Ovary (tissue), 9 donors: ENCODE results near the gene SMOC2. TPM values are rescaled to one million over a fixed set of nuclear protein-coding genes. Genes with fewer than 3 reads are reported as not detected.

Source experiments
- DNase-seq, 5 donors: peaks; one replicate each; pipeline ENCODE4 v3.0.0-alpha.2; 2019 to 2020
- H3K27ac ChIP-seq, 2 donors: fragments of 200-600 bp; one replicate each; pipeline versions ENCODE4 v1.5.1 to v1.8.0; 2019 to 2022
- H3K27me3 ChIP-seq: fragments of 200-600 bp; one replicate; pipeline ENCODE4 v1.8.0; 2022
- H3K36me3 ChIP-seq: fragments of 200-600 bp; sonication (generic); one replicate; pipeline ENCODE4 v1.5.1; 2019
- H3K4me1 ChIP-seq: one replicate; pipeline ENCODE4 v1.8.1; 2013; ENCODE audit warnings: mild to moderate bottlenecking, moderate library complexity; ENCODE audit not compliant: insufficient read depth
- H3K4me3 ChIP-seq: fragments of 200-600 bp; sonication (generic); one replicate; pipeline ENCODE4 v1.5.1; 2017
- H3K9me3 ChIP-seq, 2 donors: fragments of 200-600 bp in 1 of 2; sonication (generic) in 1 of 2; one replicate each; pipeline versions ENCODE4 v1.5.1 to v1.8.1; 2013 to 2019; ENCODE audit warnings: mild to moderate bottlenecking in 1 of 2, moderate library complexity in 1 of 2
- CTCF ChIP-seq, 3 donors: fragments of 450-650 bp in 2 of 3; fragments of 200-600 bp in 1 of 3; IDR thresholded peaks; one replicate each; pipeline versions ENCODE4 v1.5.1 to v1.8.0; 2016 to 2022; ENCODE audit warnings: antibody characterized with exemption in 3 of 3, mild to moderate bottlenecking in 1 of 3
- EP300 ChIP-seq: sonication (generic); formaldehyde crosslinking; IDR thresholded peaks from one replicate; pipeline ENCODE4 v1.6.1; 2017; ENCODE audit warnings: antibody characterized with exemption
- POLR2A ChIP-seq: fragments of 450-650 bp; IDR thresholded peaks from one replicate; pipeline ENCODE4 v1.6.1; 2017; ENCODE audit warnings: antibody characterized with exemption, mild to moderate bottlenecking, moderate library complexity
- WGBS, 3 donors: extraction: QIAGEN DNeasy Blood & Tissue Kit in 1 of 3; methylation state at CpG; one replicate each; pipeline versions ENCODE4 v1.1.5 to v1.1.7; 2013 to 2017; 5-methylcytosine and 5-hydroxymethylcytosine counted together
- intact Hi-C, 4 donors: fragments of 100-400 bp; cut with DNase I; formaldehyde crosslinking; loops; one replicate each; pipeline versions ENCODE4 v1.11.0 to v1.15.1; 2022 to 2023
- polyA plus RNA-seq, 2 donors: library from polyadenylated mRNA; stranded (reverse); fragments of 200-250 nt in 1 of 2; fragments of 350-450 nt in 1 of 2; fragmentation: Illumina TruSeq in 1 of 2; extraction: RNeasy Lipid Tissue Mini Kit (QIAGEN cat#74804) in 1 of 2; gene quantifications; one replicate each; pipeline ENCODE4 v1.2.3, GENCODE V29; 2013 to 2014
- total RNA-seq, 7 donors: library from RNA; depleted of rRNA in 2 of 7; stranded (reverse); fragments of >200 nt in 2 of 7; fragmentation: NEBNext Ultra II Directional in 3 of 7; extraction: Animal tissue kit (Norgen Biotek cat#: 25700) in 3 of 7; gene quantifications; one replicate each; pipeline versions ENCODE4 v1.1.0 to v1.2.4, GENCODE V29; 2016 to 2023
- donor health status: DM: no; HTN: no; CAD: no; lungs with moderate emphysema.
- donor health status: DM: no; HTN: no; CAD: no.
- donor health status: Bipolar disorder and iron deficiency.
- donor health status: DM: yes; HTN: yes; CAD: no.
- donor health status: DM: no; HTN: no; CAD: no.
- donor health status: DM: yes; HTN: yes; CAD: no.

Gene SMOC2
- total and polyA plus RNA-seq, 9 donors, result 84.4 to 272 (median 129) TPM

- H3K36me3 ChIP-seq, result no peaks in the 10 kb centered on the region
- H3K4me1 ChIP-seq, result peaks cover 25% of the 10 kb centered on the region
- H3K27ac ChIP-seq, result peak overlapping the region in 1 of 2 donors; percentile 53
- H3K9me3 ChIP-seq, result no peaks in the 10 kb centered on the region
- intact Hi-C loops, result loop anchor here in 1 of 4 donors (1.0 kb wide), 1 partner anchor 8 kb away; no protein-coding TSS in a partner anchor
- TF ChIP-seq EP300, result no peak
- no peak for TF ChIP-seq CTCF (IDR thresholded peaks at IDR 0.05)
- no peak for TF ChIP-seq POLR2A
- H3K27me3 ChIP-seq, result no peaks in the 10 kb centered on the region
- WGBS, 3 donors, result 13 to 22% (median 14%) methylated on average over 22 of the region's 22 CpGs
- no peak for DNase-seq
- H3K4me3 ChIP-seq, result no peak overlapping the region
Observed at GRCh38 chr6:168638468-168639271, 197.7 kb downstream of the SMOC2 start.

- no peak overlapping the region for H3K4me3 ChIP-seq
- no peaks in the 10 kb centered on the region for H3K36me3 ChIP-seq
- H3K9me3 ChIP-seq, result no peaks in the 10 kb centered on the region
- H3K27me3 ChIP-seq, result no peaks in the 10 kb centered on the region
- peak overlapping the region in 1 of 2 donors; percentile 53 for H3K27ac ChIP-seq
- no peak for DNase-seq
- no peak for TF ChIP-seq EP300
- TF ChIP-seq POLR2A, result no peak
- TF ChIP-seq CTCF (IDR thresholded peaks at IDR 0.05), result no peak
- intact Hi-C loops, result no loop called here
- H3K4me1 ChIP-seq, result peaks cover 25% of the 10 kb centered on the region
- 21 to 37% (median 37%) methylated on average over 8 of the region's 8 CpGs for WGBS, 3 donors
Observed at GRCh38 chr6:168640181-168640580, 199.2 kb downstream of the SMOC2 start.

GRCh38 chr6:168640768-168641167 lies 199.8 kb downstream of the SMOC2 start:
- TF ChIP-seq EP300 (no peak), CTCF (IDR thresholded peaks at IDR 0.05) (no peak), POLR2A (no peak)
- Histone ChIP-seq H3K4me1 (peaks cover 25% of the 10 kb centered on the region), H3K27ac (peak overlapping the region in 1 of 2 donors; percentile 53), H3K27me3 (no peaks in the 10 kb centered on the region), H3K4me3 (no peak overlapping the region), H3K9me3 (no peaks in the 10 kb centered on the region), H3K36me3 (no peaks in the 10 kb centered on the region)
- intact Hi-C loops, result no loop called here
- WGBS, 3 donors, result 3 to 4% (median 4%) methylated on average over 5 of the region's 5 CpGs
- DNase-seq, result peak in 2 of 5 donors; percentile 49 to 60

- H3K9me3 ChIP-seq, result no peaks in the 10 kb centered on the region
- intact Hi-C loops, result no loop called here
- WGBS, 3 donors, result 12 to 23% (median 14%) methylated on average over 5 of the region's 5 CpGs
- no peak for TF ChIP-seq CTCF (IDR thresholded peaks at IDR 0.05)
- TF ChIP-seq POLR2A, result no peak
- no peak for TF ChIP-seq EP300
- H3K36me3 ChIP-seq, result no peaks in the 10 kb centered on the region
- H3K27ac ChIP-seq, result peak overlapping the region in 1 of 2 donors; percentile 53
- no peaks in the 10 kb centered on the region for H3K27me3 ChIP-seq
- no peak for DNase-seq
- H3K4me1 ChIP-seq, result peaks cover 22% of the 10 kb centered on the region
- no peak overlapping the region for H3K4me3 ChIP-seq
Observed at GRCh38 chr6:168641446-168641845, 200.5 kb downstream of the SMOC2 start.
